ENCODE results near the gene CDH5.

CDH5 gene

DNA sequence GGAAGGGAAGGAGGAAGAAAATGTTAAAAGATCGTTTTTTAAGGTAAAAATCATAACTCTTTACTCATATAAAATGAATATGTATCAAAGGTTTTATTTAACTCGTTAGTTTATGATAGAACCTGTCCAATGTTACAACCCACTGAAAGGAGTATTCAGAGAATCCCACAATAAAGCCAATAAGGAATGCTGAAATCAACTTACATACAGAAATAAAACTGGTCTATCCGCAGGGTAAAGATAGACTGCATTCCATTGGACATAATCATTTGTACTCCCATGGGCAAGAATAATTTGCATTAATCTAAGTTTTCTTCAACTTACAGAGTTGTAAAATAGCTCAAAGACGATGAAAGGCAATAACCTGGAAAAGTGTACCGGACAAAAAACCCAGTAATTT lies 42.7 kb downstream of the CDH5 start:
- H3F3A ChIP-seq (ENCODE audit: insufficient read depth): no peaks in the 10 kb centered on the region
- no peak overlapping the region for H3K4me3 ChIP-seq (ENCODE audit: insufficient read depth, low read length, poor library complexity, severe bottlenecking)
- no peaks in the 10 kb centered on the region for H4K20me1 ChIP-seq (ENCODE audit: low read depth, low read length)
- H3K27me3 ChIP-seq (ENCODE audit: low read length): no peaks in the 10 kb centered on the region
- H3K9me3 ChIP-seq (ENCODE audit: insufficient read depth, low read length): no peaks in the 10 kb centered on the region
- H3K27ac ChIP-seq (ENCODE audit: low read depth, low read length): no peak overlapping the region
- no peaks in the 10 kb centered on the region for H3K79me2 ChIP-seq (ENCODE audit: insufficient read depth, low read length)
- H3K9ac ChIP-seq (ENCODE audit: low read length): no peak overlapping the region
- no peaks in the 10 kb centered on the region for H3K36me3 ChIP-seq (ENCODE audit: low read length)
- no peak for TF ChIP-seq EZH2phosphoT487 (conservative IDR thresholded peaks at IDR 0.05; ENCODE audit: low read length)
- TF ChIP-seq, protein P1, sequence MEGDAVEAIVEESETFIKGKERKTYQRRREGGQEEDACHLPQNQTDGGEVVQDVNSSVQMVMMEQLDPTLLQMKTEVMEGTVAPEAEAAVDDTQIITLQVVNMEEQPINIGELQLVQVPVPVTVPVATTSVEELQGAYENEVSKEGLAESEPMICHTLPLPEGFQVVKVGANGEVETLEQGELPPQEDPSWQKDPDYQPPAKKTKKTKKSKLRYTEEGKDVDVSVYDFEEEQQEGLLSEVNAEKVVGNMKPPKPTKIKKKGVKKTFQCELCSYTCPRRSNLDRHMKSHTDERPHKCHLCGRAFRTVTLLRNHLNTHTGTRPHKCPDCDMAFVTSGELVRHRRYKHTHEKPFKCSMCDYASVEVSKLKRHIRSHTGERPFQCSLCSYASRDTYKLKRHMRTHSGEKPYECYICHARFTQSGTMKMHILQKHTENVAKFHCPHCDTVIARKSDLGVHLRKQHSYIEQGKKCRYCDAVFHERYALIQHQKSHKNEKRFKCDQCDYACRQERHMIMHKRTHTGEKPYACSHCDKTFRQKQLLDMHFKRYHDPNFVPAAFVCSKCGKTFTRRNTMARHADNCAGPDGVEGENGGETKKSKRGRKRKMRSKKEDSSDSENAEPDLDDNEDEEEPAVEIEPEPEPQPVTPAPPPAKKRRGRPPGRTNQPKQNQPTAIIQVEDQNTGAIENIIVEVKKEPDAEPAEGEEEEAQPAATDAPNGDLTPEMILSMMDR (IDR thresholded peaks at IDR 0.05; ENCODE audit: insufficient read depth, low read length, poor library complexity, severe bottlenecking): no peak
- no peak overlapping the region for H3K4me2 ChIP-seq (ENCODE audit: low read depth, low read length, poor library complexity, severe bottlenecking)
- H3K9me2 ChIP-seq (replicated peaks; ENCODE audit: insufficient read depth, low read length): no peaks in the 10 kb centered on the region
- H2AFZ ChIP-seq (ENCODE audit: low read depth, low read length, severe bottlenecking): no peak overlapping the region

DNA sequence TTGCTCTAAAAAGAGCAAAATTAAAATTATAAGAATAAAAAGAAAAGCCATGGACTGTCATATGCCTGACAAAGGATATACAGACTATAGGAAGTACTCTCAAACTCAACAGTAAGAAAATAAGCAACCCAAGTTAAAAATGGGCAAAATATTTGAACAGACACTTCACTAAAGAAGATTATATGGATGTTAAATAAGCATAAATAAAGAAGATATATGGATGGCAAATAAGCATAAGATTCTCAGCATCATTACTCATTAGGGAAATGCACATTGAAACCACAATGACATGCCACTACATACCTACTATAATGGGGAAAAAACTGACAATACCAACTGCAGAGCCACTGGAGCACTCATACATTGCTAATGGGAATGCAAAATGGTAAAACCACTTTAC lies 45.7 kb downstream of the CDH5 start:
- Histone ChIP-seq H4K20me1 (ENCODE audit: low read depth, low read length) (no peaks in the 10 kb centered on the region), H3K4me3 (ENCODE audit: insufficient read depth, low read length, poor library complexity, severe bottlenecking) (no peak overlapping the region), H3K27me3 (ENCODE audit: low read length) (no peaks in the 10 kb centered on the region), H3K9ac (ENCODE audit: low read length) (no peak overlapping the region), H3K79me2 (ENCODE audit: insufficient read depth, low read length) (no peaks in the 10 kb centered on the region), H3K9me2 (replicated peaks; ENCODE audit: insufficient read depth, low read length) (no peaks in the 10 kb centered on the region), H3K4me2 (ENCODE audit: low read depth, low read length, poor library complexity, severe bottlenecking) (no peak overlapping the region), H3K27ac (ENCODE audit: low read depth, low read length) (no peak overlapping the region), H3F3A (ENCODE audit: insufficient read depth) (no peaks in the 10 kb centered on the region), H2AFZ (ENCODE audit: low read depth, low read length, severe bottlenecking) (no peak overlapping the region), H3K9me3 (ENCODE audit: insufficient read depth, low read length) (no peaks in the 10 kb centered on the region), H3K36me3 (ENCODE audit: low read length) (no peaks in the 10 kb centered on the region)
- TF ChIP-seq EZH2phosphoT487 (conservative IDR thresholded peaks at IDR 0.05; ENCODE audit: low read length): no peak
- TF ChIP-seq, protein P1 (IDR thresholded peaks at IDR 0.05; ENCODE audit: insufficient read depth, low read length, poor library complexity, severe bottlenecking): no peak

DNA sequence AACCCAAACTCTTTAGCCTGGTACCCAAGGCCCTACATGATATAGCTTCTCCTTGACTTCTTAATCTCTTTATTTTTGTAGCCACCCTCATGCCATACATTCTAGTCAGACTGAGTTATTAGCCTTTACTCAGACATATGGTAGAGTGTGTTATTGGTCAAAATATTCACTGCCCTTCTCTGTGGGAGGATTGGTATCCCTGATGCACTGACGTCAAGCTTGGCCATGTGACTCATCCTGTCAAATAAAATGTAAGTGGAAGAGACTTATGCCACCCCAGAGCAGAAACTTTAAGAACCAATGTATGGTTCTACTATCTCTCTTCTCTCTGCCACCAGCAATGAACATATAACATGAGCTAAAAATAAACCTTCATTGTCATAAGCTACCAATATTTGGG lies 48.4 kb downstream of the CDH5 start:
- no peak for TF ChIP-seq EZH2phosphoT487 (conservative IDR thresholded peaks at IDR 0.05; ENCODE audit: low read length)
- TF ChIP-seq, protein P1 (IDR thresholded peaks at IDR 0.05; ENCODE audit: insufficient read depth, low read length, poor library complexity, severe bottlenecking): no peak
- Histone ChIP-seq H2AFZ (ENCODE audit: low read depth, low read length, severe bottlenecking) (no peak overlapping the region), H3K9ac (ENCODE audit: low read length) (no peak overlapping the region)

More for the DNA sequence above, 48.4 kb downstream of the CDH5 start:
- Histone ChIP-seq H3K36me3 (ENCODE audit: low read length) (no peaks in the 10 kb centered on the region), H3K4me2 (ENCODE audit: low read depth, low read length, poor library complexity, severe bottlenecking) (no peak overlapping the region), H3K27ac (ENCODE audit: low read depth, low read length) (no peak overlapping the region), H3K4me3 (ENCODE audit: insufficient read depth, low read length, poor library complexity, severe bottlenecking) (no peak overlapping the region), H3K27me3 (ENCODE audit: low read length) (no peaks in the 10 kb centered on the region), H3K9me2 (replicated peaks; ENCODE audit: insufficient read depth, low read length) (no peaks in the 10 kb centered on the region), H3K79me2 (ENCODE audit: insufficient read depth, low read length) (no peaks in the 10 kb centered on the region), H3F3A (ENCODE audit: insufficient read depth) (no peaks in the 10 kb centered on the region), H3K9me3 (ENCODE audit: insufficient read depth, low read length) (no peaks in the 10 kb centered on the region), H4K20me1 (ENCODE audit: low read depth, low read length) (no peaks in the 10 kb centered on the region)

Data from SU-DHL-6 (cell line).